CD1c-positive myeloid dendritic cell (primary cell): ENCODE results near the gene GIT2.
"Not testable (repeated sequence)": the region's sequence is repeated elsewhere in the genome, so short reads cannot be mapped to it uniquely, and the experiment has no call there.

Experiments used
- DNase-seq: peaks from one replicate; pipeline ENCODE4 v3.0.0-alpha.2; 2016; ENCODE audit errors: extremely low spot score

GIT2 gene

GRCh38 chr12:110005319-110005973 lies 9.3 kb upstream of the GIT2 start:
- no peak for DNase-seq

DNA sequence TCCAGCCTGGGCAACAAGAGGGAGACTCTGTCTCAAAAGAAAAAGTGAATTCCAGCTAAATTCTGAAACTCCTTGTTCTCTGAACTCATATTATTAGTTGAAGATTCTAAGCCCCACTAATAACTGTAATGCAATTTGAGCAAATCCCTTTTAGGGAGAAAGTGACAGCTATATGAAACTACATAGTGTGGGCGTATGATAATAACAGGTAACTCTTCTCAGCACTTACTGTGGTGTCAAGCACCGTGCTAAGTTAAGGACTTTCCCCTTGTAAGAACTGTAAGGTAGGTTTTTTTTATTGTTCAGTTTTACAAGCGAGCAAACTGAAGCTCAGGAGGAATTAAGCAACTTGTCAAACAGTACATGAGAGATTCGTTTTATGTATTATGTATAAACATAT lies 8.4 kb upstream of the GIT2 start:
- no peak for DNase-seq

GRCh38 chr12:110002676-110003515 lies 6.7 kb upstream of the GIT2 start:
- no peak for DNase-seq

GRCh38 chr12:110001596-110001995 lies 5.4 kb upstream of the GIT2 start:
- no peak for DNase-seq

- DNase-seq: peak; percentile 35
Measured at GRCh38 chr12:109999983-110000505, 3.9 kb upstream of the GIT2 start.

DNA sequence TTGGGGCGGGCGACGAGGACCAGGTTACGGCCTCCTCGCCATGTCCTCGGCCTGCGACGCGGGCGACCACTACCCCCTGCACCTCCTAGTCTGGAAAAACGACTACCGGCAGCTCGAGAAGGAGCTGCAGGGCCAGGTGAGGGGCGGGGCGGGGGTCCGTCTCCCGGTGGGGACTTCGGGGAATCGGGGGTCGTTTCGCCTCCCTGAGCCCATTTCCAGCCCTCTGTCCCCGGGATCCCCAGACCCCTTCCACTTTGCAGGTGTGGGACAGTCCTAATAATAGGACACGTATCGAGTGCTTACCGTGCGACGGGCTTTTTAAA lies 3.4 kb upstream of the GIT2 start:
- no peak for DNase-seq

DNA sequence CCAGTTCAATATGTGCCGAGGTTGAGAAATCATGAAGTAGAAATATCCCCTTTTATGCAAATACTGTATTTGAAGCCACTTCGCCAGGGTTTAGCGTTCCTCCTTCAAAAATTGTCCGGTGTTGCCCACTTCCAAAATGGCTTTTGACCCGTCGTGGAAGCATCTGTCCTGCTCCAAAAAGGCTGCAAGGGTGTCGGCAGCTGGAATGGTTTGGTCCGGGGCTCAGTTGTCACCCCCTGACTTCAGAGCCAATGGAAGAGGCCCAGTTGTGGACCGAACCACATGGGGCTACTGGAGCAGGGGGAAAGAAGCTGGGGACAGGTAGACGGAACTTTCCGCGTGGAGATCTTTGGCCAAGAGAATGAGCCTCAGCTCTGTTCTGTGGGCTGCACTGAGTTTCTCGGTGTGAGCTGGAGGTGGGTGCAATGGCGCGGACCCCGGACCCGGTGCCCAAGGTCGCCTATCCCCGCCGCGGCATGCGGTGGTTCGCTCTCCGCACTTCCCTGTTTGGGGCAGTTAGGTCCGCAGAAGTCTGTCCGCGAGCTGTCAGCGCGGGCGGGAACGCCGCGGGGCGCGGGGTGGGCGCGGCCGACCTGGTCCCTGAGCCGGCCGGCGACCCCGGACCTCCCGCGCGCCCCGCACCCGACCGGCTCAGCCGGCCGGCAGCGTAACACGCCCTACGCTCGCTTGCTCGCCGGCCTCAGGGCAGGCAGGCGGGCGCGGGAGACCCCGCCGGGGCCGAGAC lies 2.9 kb upstream of the GIT2 start, which contains the start of gene ANKRD13A:
Gene ANKRD13A (plus strand): TSS at position 527 of the 745 bp plus-strand sequence. CDS start 259 bp downstream, outside the sequence.
- peak; percentile 96 for DNase-seq

- DNase-seq: no peak
Measured at GRCh38 chr12:109998241-109998903, 2.2 kb upstream of the GIT2 start.

- DNase-seq: peak; percentile 23
Measured at GRCh38 chr12:109997393-109997792, 1.2 kb upstream of the GIT2 start.

DNA sequence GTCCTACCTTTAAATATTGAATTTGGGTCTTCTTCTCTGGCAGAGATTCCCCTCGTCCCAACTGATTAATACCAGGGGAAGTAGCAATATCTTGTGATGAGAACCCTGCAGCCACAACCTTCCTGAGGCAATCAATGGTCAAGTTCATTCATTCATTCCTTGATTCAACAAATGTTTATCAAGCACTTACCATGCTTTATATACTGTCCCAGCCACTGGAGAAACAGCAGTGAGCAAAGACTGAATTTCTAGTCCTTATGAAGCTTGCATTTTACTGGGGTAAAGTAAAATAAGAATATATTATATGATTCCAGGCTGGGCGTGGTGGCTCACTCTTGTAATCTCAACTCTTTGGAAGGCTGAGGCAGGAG lies 300 bp upstream of the GIT2 start:
- no peak for DNase-seq

GRCh38 chr12:109995361-109995685 lies 845 bp downstream of the GIT2 start:
- peak; percentile 69 for DNase-seq

DNA sequence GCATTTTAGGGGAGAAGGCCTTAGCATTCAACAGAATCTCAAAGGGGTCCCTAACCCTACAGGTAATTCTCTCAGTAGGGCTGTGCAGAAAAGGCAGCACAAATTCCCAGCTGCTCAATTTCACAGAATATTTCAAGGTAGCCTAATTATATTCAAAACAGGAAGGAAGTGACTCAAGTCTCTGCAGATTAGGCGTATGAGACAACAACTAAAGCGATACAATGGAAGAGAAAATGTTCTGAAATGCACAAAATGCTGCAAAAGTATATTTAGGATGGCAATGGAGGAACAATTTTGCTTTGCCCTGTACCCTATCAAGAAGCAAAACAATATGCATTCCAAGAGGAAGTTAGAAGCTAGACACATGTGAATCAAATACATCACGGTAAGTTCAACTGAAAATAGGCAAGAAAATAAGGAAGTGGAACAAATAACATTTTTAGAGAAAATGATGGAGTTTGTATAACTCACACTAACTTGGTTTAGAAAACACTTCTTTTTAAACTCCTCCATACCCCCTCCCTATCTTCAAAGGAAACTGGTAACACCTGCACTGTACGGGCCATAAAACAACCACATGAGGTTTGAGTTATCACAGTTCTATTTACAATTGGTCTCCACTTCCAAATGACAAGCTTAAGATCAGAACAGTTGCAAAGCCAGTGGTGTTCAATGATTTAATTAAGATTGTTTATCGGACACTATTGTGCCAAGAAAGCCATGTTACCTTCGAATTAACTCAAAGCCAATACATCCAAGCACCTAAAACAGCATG lies 1.6 kb downstream of the GIT2 start:
- DNase-seq: peak; percentile 60

DNA sequence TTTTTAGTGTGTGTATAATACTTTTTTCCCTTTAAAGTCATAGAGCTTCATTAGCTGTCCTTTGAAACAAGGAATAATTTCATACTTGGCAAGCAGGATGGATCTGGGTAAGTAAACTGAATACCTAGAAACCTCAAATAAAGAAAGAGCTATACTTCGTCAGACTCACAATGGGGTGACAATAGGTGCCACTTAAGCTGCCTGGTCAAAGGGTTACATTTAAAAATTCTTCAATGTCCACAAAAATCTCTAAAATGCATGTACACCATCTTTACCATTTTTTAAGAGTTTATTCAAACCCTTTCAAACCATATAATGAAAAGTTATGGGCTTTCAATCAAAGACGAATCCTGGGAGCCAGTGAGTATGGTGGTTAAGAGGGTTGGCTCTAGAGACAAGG lies 3.1 kb downstream of the GIT2 start:
- DNase-seq: no peak

DNA sequence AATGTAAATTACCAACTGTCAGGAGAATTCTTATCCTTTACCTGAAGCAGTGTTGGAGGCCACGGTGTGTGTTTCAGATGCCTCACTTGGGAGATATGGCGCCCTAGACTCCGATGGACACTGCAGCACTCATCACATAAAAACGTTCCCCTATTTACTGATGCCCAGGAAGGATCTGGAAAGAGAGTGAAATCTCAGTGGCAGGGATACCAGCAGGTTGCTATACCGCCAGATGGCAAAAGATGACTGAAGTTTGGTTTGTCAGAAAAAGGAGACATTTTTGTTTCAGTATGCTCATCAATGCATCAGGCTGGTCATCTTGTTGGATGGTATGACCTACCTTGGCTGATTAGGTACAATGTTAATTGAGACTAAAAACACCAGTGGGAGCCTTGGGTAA lies 4.6 kb downstream of the GIT2 start:
- DNase-seq: no peak

DNA sequence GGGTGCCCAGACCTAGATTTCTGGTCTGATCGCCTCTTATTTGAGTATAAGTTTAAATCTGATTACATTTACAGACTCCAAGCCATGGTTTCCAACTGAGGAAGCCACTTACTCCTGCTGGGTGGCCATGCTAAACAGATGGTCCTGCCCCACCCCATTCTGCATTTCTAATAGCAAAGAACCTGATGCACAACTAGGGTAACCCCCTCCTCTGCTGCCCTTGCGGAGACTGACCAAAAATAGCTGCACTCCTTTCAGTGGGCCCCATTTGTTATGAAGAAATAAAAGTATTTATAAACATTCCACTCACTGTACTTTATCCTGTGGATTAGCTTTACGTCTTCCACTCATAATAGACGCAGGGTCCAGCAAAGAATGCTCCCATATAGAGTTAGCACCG lies 6.8 kb downstream of the GIT2 start:
- no peak for DNase-seq

DNA sequence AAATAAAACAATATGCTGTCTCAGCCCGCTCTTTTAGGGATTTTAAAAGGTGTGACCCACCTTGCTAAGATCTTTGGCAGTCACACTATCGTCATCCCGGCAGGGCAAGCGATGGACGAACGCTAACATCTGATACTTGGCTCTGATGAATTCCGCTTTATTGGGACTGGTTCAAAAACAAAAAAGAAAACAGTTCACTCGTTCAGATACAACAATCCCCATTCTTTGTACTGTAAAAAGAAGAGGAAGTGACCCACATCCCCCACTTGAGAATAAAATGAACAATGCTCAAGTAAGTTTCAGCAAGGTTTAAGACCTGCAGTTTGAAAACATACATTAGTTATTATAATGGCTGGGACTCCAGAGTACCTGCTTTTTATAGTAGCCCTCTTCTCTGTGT lies 7.3 kb downstream of the GIT2 start:
- DNase-seq: no peak

GRCh38 chr12:109988274-109988673 lies 7.9 kb downstream of the GIT2 start:
- DNase-seq: no peak

- no peak for DNase-seq
Measured at GRCh38 chr12:109987615-109988014, 8.6 kb downstream of the GIT2 start.

GRCh38 chr12:109986236-109986635 lies 9.9 kb downstream of the GIT2 start:
- not testable (repeated sequence) for DNase-seq

DNA sequence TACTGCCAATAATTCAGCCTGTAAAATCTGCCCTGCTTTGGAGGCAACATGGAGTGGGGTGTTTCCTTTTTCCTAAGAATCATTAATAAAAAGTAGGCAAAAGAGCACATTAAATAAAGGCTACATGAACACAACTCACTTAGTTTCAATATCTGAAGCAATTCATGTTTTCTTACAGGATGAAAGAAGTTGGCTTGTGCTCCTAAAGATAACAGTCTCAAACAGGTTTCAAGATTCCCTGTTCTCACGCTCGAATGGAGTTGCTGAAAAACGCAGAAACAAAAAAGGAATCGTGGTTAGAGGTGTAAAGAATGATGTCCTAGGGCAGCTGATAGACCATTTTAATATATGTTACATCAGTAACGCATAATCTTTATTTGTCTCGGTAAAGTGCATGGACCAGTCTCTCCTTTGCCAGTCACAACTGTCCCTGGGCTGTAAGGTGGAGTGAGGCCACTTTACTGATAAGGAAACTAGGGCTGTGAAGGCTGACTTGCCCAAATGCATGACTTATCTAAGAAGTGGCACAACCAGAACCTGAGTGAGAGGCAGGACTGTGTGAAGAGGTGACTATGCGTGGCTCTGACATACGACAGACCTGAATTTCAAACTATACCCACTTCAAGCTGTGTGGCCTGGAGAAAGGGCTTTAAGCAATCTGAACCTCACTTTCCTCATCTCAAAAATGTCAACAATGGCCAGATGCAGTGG lies 12.6 kb downstream of the GIT2 start:
- DNase-seq: no peak

GRCh38 chr12:109982210-109982609 lies 14.0 kb downstream of the GIT2 start:
- DNase-seq: no peak
